GM18526 (cell line): Measurements from ENCODE around the gene AADACL2.

ENCODE experiments used
- POLR2A ChIP-seq: IDR thresholded peaks from 3 replicates; pipeline ENCODE4 v1.6.1; 2011; ENCODE audit not compliant: insufficient read length; ENCODE audit errors: extremely low read depth

AADACL2 gene

DNA sequence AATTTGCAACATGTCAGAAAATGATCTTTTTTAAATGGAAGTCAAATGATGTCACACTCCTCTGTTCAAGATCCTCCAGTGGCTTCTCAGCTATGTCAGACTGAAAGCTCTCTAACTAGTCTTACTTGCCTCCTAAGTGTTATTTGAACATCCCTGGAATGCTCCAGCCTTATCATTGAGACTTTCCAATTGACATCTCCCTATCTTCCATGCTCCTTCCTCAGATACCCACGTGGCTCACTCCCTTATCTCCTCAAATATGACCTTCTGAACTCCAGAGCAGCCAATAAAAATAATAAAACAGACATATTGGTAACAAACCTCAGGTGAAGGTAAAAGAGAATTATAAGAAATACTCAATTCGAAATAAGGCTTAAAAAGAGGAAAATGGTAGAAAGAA, 54.7 kb downstream of the AADACL2 start:
- TF ChIP-seq POLR2A: no peak

GRCh38 chr3:151789853-151790463, 56.2 kb downstream of the AADACL2 start:
- TF ChIP-seq POLR2A: no peak

DNA sequence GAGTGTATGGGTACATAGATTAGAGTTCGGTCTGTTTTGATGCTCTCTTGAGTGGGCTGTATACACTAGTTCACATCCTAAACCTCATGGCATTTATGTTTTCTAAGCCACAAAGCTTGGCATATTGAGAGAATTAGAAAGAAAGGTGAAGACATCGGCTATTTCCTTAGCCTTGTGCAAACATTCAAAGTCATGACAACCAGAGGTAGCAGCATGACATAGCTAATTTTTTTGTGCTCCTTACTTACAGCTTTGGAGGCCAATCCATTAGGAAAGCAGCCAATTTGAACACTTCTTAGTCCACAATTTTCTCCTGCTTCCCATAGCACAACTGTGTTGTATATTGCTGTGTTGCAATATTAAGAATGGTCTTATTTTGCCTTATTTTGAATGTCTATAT, 58.7 kb downstream of the AADACL2 start:
- TF ChIP-seq POLR2A: no peak

- no peak for TF ChIP-seq POLR2A
These were observed 59.9 kb downstream of the AADACL2 start for GRCh38 chr3:151793636-151794035.

- TF ChIP-seq POLR2A: no peak
These were observed 60.4 kb downstream of the AADACL2 start for GRCh38 chr3:151794080-151794479.

DNA sequence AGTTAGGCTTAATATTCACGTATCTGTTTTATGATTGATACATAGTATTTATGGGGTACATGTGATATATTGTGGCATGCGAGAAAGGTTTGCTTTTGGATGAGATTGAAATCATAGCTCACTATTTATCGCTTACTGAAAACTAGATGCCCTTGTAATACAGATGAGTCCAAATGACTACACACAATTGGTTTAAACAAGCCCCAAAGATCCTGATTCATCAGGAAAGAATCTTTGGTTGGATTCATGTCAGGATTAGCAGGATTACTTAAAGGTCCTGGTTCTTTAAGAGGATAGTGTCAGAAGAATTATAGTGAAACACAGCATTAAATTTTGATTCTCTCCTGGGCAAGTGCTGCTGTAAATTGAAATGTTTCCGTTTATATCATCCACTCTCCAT, 61.5 kb downstream of the AADACL2 start:
- no peak for TF ChIP-seq POLR2A

GRCh38 chr3:151796105-151796680, 62.5 kb downstream of the AADACL2 start:
- no peak for TF ChIP-seq POLR2A

DNA sequence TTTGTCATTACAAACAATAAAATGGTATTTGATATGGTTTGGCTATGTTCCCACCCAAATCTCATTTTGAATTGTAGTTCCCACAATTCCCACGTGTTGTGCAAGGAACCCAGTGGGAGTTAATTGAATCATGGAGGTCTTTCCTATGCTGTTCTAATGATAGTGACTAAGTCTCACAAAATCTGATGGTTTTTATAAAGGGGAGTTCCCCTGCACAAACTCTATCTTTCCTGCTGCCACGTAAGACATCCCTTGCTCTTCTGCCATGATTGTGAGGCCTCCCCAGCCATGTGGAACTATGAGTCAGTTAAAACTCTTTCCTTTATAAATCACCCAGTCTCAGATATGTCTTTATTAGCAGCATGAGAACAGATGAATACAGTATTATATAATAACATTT, 64.7 kb downstream of the AADACL2 start:
- TF ChIP-seq POLR2A: no peak

DNA sequence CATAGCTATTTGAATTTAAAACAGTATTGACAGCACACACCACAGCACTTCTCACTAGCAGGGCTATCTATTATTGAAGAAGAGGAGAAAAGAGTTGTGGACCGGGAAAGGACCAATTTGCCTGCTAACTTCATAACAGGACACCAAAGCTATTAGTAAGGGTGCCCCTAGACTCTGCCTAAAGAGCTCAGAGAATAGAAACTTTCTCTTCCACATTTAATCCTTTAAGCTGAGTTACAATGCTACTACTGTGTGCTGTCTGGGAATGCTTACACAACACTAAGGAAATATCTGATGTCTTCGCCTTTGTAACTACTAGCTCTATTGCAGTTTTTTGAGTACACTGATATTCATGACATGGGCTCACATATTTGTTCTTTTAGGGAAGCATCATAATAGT, 66.7 kb downstream of the AADACL2 start:
- TF ChIP-seq POLR2A: no peak

DNA sequence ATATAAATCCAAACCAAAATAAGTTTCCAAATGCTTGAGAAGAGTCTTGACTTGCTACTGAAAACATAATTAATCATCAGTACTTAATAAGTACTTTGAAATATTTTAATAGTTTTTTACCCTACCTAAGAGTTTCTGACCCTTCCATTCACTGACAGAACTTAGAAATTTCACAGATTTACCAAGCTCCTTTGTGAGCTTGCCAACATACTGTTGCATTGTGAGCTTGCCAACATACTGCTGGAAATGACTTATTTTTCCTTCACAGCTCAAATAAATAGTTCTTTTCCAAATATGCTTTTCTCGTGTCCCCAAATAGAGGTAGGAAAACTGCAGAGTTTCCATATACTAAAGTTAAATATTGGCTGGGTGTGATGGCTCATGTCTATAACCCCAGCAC, 70.5 kb downstream of the AADACL2 start:
- TF ChIP-seq POLR2A: no peak

DNA sequence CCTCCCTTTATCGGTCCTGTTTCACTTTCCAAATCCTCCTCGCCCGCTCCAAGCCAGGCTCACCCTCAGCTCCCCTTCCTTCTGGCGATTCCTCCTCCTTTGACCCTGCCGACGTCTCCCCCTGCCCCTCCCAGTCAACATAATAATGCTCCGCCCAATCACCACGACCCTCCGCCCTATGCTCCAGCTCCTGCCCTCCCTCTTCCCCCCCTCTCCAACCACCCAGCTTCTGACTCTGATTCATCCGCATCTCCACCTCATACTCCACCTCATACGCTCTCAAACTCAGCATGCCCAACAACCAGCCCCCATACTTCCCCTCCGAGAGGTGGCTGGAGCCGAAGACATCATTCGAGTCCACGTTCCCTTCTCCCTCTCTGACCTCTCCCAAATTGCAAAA, 73.1 kb downstream of the AADACL2 start:
- TF ChIP-seq POLR2A: no peak
